H9 (cell line): ENCODE results near the gene RGSL1. TPM values are rescaled to one million over a fixed set of nuclear protein-coding genes. Genes with fewer than 3 reads are reported as not detected.
A peak's percentile ranks its signal among the peaks of the same experiment; 100 is the strongest.

Experiments
- DNase-seq: peaks from one replicate; pipeline ENCODE4 v3.0.0-alpha.2; 2017
- H2AFZ ChIP-seq: one replicate; pipeline ENCODE4 v1.6.1; 2013; ENCODE audit warnings: mild to moderate bottlenecking, low read length, control low read depth, moderate library complexity
- H2AK5ac ChIP-seq: 2 replicates; pipeline ENCODE4 v1.6.1; 2013; ENCODE audit warnings: low read length, control low read depth, mixed read lengths; ENCODE audit not compliant: insufficient read length
- H2BK120ac ChIP-seq: one replicate; pipeline ENCODE4 v1.6.1; 2013; ENCODE audit warnings: low read depth, mild to moderate bottlenecking, low read length, control low read depth, inconsistent platforms; ENCODE audit not compliant: poor library complexity, severe bottlenecking
- H2BK12ac ChIP-seq: 2 replicates; pipeline ENCODE4 v1.6.1; 2013; ENCODE audit warnings: low read length, control low read depth, mixed read lengths, low read depth; ENCODE audit not compliant: insufficient read length
- H2BK15ac ChIP-seq: 2 replicates; pipeline ENCODE4 v1.6.1; 2013; ENCODE audit warnings: low read depth, low read length, control low read depth
- H2BK20ac ChIP-seq: one replicate; pipeline ENCODE4 v1.6.1; 2013; ENCODE audit warnings: low read depth, mild to moderate bottlenecking, low read length, control low read depth, inconsistent platforms; ENCODE audit not compliant: poor library complexity, severe bottlenecking
- H2BK5ac ChIP-seq: 2 replicates; pipeline ENCODE4 v1.6.1; 2013; ENCODE audit warnings: low read length, control low read depth, mixed read lengths; ENCODE audit not compliant: insufficient read length
- H3K14ac ChIP-seq: 2 replicates; pipeline ENCODE4 v1.6.1; 2013; ENCODE audit warnings: low read length, control low read depth; ENCODE audit not compliant: insufficient read depth
- H3K18ac ChIP-seq: 2 replicates; pipeline ENCODE4 v1.6.1; 2013; ENCODE audit warnings: low read depth, mild to moderate bottlenecking, mixed read lengths, low read length, control low read depth; ENCODE audit not compliant: insufficient read length
- H3K23ac ChIP-seq: 2 replicates; pipeline ENCODE4 v1.6.1; 2013; ENCODE audit warnings: low read length, control low read depth, mixed read lengths, low read depth; ENCODE audit not compliant: insufficient read length
- H3K23me2 ChIP-seq: 2 replicates; pipeline ENCODE4 v1.6.1; 2013; ENCODE audit warnings: low read depth, mild to moderate bottlenecking, mixed read lengths, low read length, control low read depth; ENCODE audit not compliant: insufficient read length, poor library complexity, severe bottlenecking
- H3K27ac ChIP-seq: 2 replicates; pipeline ENCODE4 v1.5.1; 2013; ENCODE audit warnings: low read length, control low read depth, mixed read lengths, low read depth; ENCODE audit not compliant: insufficient read length
- H3K27me3 ChIP-seq: 2 replicates; pipeline ENCODE4 v1.6.1; 2013; ENCODE audit warnings: low read length, control low read depth, inconsistent platforms; ENCODE audit not compliant: insufficient read depth
- H3K4ac ChIP-seq: 2 replicates; pipeline ENCODE4 v1.6.1; 2013; ENCODE audit warnings: low read depth, mild to moderate bottlenecking, control low read depth, inconsistent platforms, low read length, moderate library complexity
- H3K4me1 ChIP-seq: 2 replicates; pipeline ENCODE4 v1.6.1; 2013; ENCODE audit warnings: low read length, control low read depth, inconsistent platforms; ENCODE audit not compliant: insufficient read depth
- H3K4me2 ChIP-seq: 2 replicates; pipeline ENCODE4 v1.6.1; 2013; ENCODE audit warnings: low read length, control low read depth, mixed read lengths; ENCODE audit not compliant: insufficient read length, insufficient read depth
- H3K56ac ChIP-seq: 2 replicates; pipeline ENCODE4 v1.6.1; 2013; ENCODE audit warnings: low read depth, mild to moderate bottlenecking, mixed read lengths, low read length, control low read depth; ENCODE audit not compliant: insufficient read length
- H3K79me1 ChIP-seq: 2 replicates; pipeline ENCODE4 v1.6.1; 2013; ENCODE audit warnings: low read depth, mild to moderate bottlenecking, moderate library complexity, low read length, control low read depth, inconsistent platforms; ENCODE audit not compliant: insufficient read depth, poor library complexity, severe bottlenecking
- H3K79me2 ChIP-seq: 2 replicates; pipeline ENCODE4 v1.6.1; 2013; ENCODE audit warnings: low read length, control low read depth, inconsistent platforms; ENCODE audit not compliant: insufficient read depth
- H3K9ac ChIP-seq: 2 replicates; pipeline ENCODE4 v1.6.1; 2013; ENCODE audit warnings: low read length, control low read depth, mixed read lengths; ENCODE audit not compliant: insufficient read length; ENCODE audit errors: extremely low read depth
- H3K9me3 ChIP-seq: one replicate; pipeline ENCODE4 v1.6.1; 2013; ENCODE audit warnings: low read depth, low read length, inconsistent platforms; ENCODE audit not compliant: control insufficient read depth
- H3T11ph ChIP-seq: one replicate; pipeline ENCODE4 v1.6.1; 2013; ENCODE audit warnings: mild to moderate bottlenecking, low read length, control low read depth, inconsistent platforms
- H4K20me1 ChIP-seq: one replicate; pipeline ENCODE4 v1.6.1; 2013; ENCODE audit not compliant: control insufficient read depth, insufficient read length, insufficient read depth
- H4K5ac ChIP-seq: 2 replicates; pipeline ENCODE4 v1.6.1; 2013; ENCODE audit warnings: low read depth, mild to moderate bottlenecking, mixed read lengths, low read length, control low read depth; ENCODE audit not compliant: insufficient read length
- H4K8ac ChIP-seq: replicated peaks from 2 replicates; pipeline ENCODE4 v1.6.1; 2013; ENCODE audit warnings: low read length, control low read depth, mixed read lengths, low read depth; ENCODE audit not compliant: insufficient read length
- H4K91ac ChIP-seq: 2 replicates; pipeline ENCODE4 v1.6.1; 2013; ENCODE audit warnings: low read depth, mild to moderate bottlenecking, moderate library complexity, mixed read lengths, low read length, control low read depth; ENCODE audit not compliant: insufficient read length
- H3K27ac Mint-ChIP-seq, 3 experiments: 2 replicates in 2 of 3; 3 replicates in 1 of 3; pipeline ENCODE4 v1.8.0; 2020 to 2021; ENCODE audit warnings: mixed read lengths in 3 of 3, mild to moderate bottlenecking in 1 of 3, moderate library complexity in 1 of 3
- H3K27me3 Mint-ChIP-seq: 2 replicates; pipeline ENCODE4 v1.8.0; 2021; ENCODE audit warnings: low read depth, mild to moderate bottlenecking, moderate library complexity, mixed read lengths
- H3K36me3 Mint-ChIP-seq, 3 experiments: 2 replicates in 2 of 3; 3 replicates in 1 of 3; pipeline ENCODE4 v1.8.0; 2020 to 2021; ENCODE audit warnings: low read depth in 3 of 3, mixed read lengths in 3 of 3; ENCODE audit not compliant: insufficient read depth in 1 of 3
- H3K4me1 Mint-ChIP-seq, 2 experiments: 2 replicates each; pipeline ENCODE4 v1.8.0; 2020; ENCODE audit warnings: mixed read lengths in 2 of 2
- H3K4me3 Mint-ChIP-seq, 2 experiments: 2 replicates in 1 of 2; 3 replicates in 1 of 2; pipeline ENCODE4 v1.8.0; 2020 to 2021; ENCODE audit warnings: mild to moderate bottlenecking in 2 of 2, mixed read lengths in 2 of 2, moderate library complexity in 1 of 2
- H3K9me3 Mint-ChIP-seq, 2 experiments: 2 replicates in 1 of 2; 3 replicates in 1 of 2; pipeline ENCODE4 v1.8.0; 2020; ENCODE audit warnings: mild to moderate bottlenecking in 2 of 2, mixed read lengths in 2 of 2, moderate library complexity in 1 of 2
- CTCF ChIP-seq: fragments of 200-600 bp; sonication (generic); conservative IDR thresholded peaks from 3 replicates; pipeline ENCODE4 v1.8.0; 2021; ENCODE audit warnings: antibody characterized with exemption, mild to moderate bottlenecking
- WGBS: extraction: QIAGEN DNeasy Blood & Tissue Kit; methylation state at CpG from one replicate; pipeline ENCODE4 v1.1.7; 2013; ENCODE audit warnings: missing lambda C conversion rate, low lambda C conversion rate, mixed read lengths; ENCODE audit not compliant: insufficient read length; ENCODE audit errors: extremely low coverage; 5-methylcytosine and 5-hydroxymethylcytosine counted together
- total RNA-seq: library from RNA; stranded (reverse); gene quantifications from 2 replicates; pipeline ENCODE4 v1.2.1, GENCODE V29; 2021

RGSL1 gene
- total RNA-seq, 1 experiment from 2014 or later, result not detected

GRCh38 chr1:182588500-182589396 is 138.8 kb downstream of the RGSL1 start, which contains the start of gene RNASEL:
Gene RNASEL, minus strand, starts transcription at chr1:182589256. Its CDS starts 2,450 bp downstream, at chr1:182586806.
- H3K23me2 ChIP-seq, result peaks cover 4% of the 10 kb centered on the region
- no peak within 1 kb of the TSS for H3K56ac ChIP-seq
- no peak within 1 kb of the TSS for H2BK15ac ChIP-seq
- no peaks in the 10 kb centered on the region for H3K79me1 ChIP-seq
- H3K27me3 ChIP-seq, result no peaks in the 10 kb centered on the region
- no peak within 1 kb of the TSS for H4K5ac ChIP-seq
- peaks cover 2% of the 10 kb centered on the region for H4K20me1 ChIP-seq
- no peaks in the 10 kb centered on the region for H3K79me2 ChIP-seq
- no peak within 1 kb of the TSS for H4K91ac ChIP-seq
- peaks cover 2 to 5% of the 10 kb centered on the region in 2 experiments; a peak in 1 of 5 replicates for H3K9me3 Mint-ChIP-seq
- peak; percentile 78 for DNase-seq
- no peak within 1 kb of the TSS for H3K9ac ChIP-seq
- H4K8ac ChIP-seq, result no peak within 1 kb of the TSS
- H3K18ac ChIP-seq, result no peak within 1 kb of the TSS
- peak within 1 kb of the TSS; percentile 61 for H3K4me2 ChIP-seq
- H3K9me3 ChIP-seq, result no peaks in the 10 kb centered on the region
- no peak within 1 kb of the TSS for H2BK12ac ChIP-seq
- peak within 1 kb of the TSS; percentile 71 to 77 for H3K4me3 Mint-ChIP-seq
- H3K23ac ChIP-seq, result no peak within 1 kb of the TSS
- no peak within 1 kb of the TSS for H3T11ph ChIP-seq
- peak within 1 kb of the TSS; percentile 42 for H2AFZ ChIP-seq
- no peak within 1 kb of the TSS for H3K14ac ChIP-seq
- H2BK120ac ChIP-seq, result no peak within 1 kb of the TSS
- H3K27me3 Mint-ChIP-seq, result peaks cover 2% of the 10 kb centered on the region; the same call in 1 of the 2 replicates
- peak within 1 kb of the TSS; percentile 28 to 92 (median 90); a peak in 6 of 7 replicates for H3K27ac Mint-ChIP-seq
- no peaks in the 10 kb centered on the region; a peak in 2 of 7 replicates for H3K36me3 Mint-ChIP-seq
- peaks cover 13 to 15% of the 10 kb centered on the region in 2 experiments for H3K4me1 Mint-ChIP-seq
- no peak within 1 kb of the TSS for H2AK5ac ChIP-seq
- no peaks in the 10 kb centered on the region; the same call in 1 of the 2 replicates for H3K4me1 ChIP-seq
- WGBS, result no CpG with 5 or more reads among the region's 20 CpGs
- no peak within 1 kb of the TSS for H2BK20ac ChIP-seq
- H2BK5ac ChIP-seq, result no peak within 1 kb of the TSS
- no peak within 1 kb of the TSS for H3K27ac ChIP-seq
- H3K4ac ChIP-seq, result no peak within 1 kb of the TSS
- no peak for TF ChIP-seq CTCF
